AG10803 (cell line): ENCODE data around the gene DBNDD1.

Source experiments
- DNase-seq: peaks from one replicate; pipeline ENCODE4 v3.0.0; 2010; ENCODE audit warnings: low read depth
- H3K4me3 ChIP-seq: 2 replicates; pipeline ENCODE4 v1.5.1; 2011; ENCODE audit warnings: mild to moderate bottlenecking, low read length, control low read depth
- CTCF ChIP-seq: conservative IDR thresholded peaks from 2 replicates; pipeline ENCODE4 v1.5.1; 2011; ENCODE audit warnings: mild to moderate bottlenecking, low read length, control low read depth, inconsistent platforms

Gene DBNDD1

GRCh38 chr16:89957216-89957785 lies 62.0 kb downstream of the DBNDD1 start:
- no peak for TF ChIP-seq CTCF
- H3K4me3 ChIP-seq = no peak overlapping the region
- DNase-seq = no peak

GRCh38 chr16:89956505-89957215 lies 62.6 kb downstream of the DBNDD1 start:
- no peak overlapping the region for H3K4me3 ChIP-seq
- no peak for TF ChIP-seq CTCF
- no peak for DNase-seq

GRCh38 chr16:89955001-89955685 lies 64.1 kb downstream of the DBNDD1 start:
- TF ChIP-seq CTCF = no peak
- no peak for DNase-seq
- H3K4me3 ChIP-seq = no peak overlapping the region
